T-helper 2 cell treated with Interferon-gamma antibody and Interleukin-4, amounts not matched to agents 5 μg/mL and 100 μg/mL, for 36 hours (primary cell): ENCODE results near the gene GTF3C5.

Experiments
- DNase-seq: peaks from one replicate; pipeline ENCODE4 v3.0.0; 2021; ENCODE audit warnings: low spot score
- H3K27ac Mint-ChIP-seq: one replicate; pipeline ENCODE4 v1.8.0; 2021; ENCODE audit warnings: mild to moderate bottlenecking, mixed read lengths
- H3K27me3 Mint-ChIP-seq: one replicate; pipeline ENCODE4 v1.8.0; 2021; ENCODE audit warnings: low read depth, mixed read lengths
- H3K36me3 Mint-ChIP-seq: one replicate; pipeline ENCODE4 v1.8.0; 2021; ENCODE audit warnings: low read depth, mixed read lengths
- H3K4me1 Mint-ChIP-seq: one replicate; pipeline ENCODE4 v1.8.0; 2021; ENCODE audit warnings: low read depth, mixed read lengths
- H3K4me3 Mint-ChIP-seq: one replicate; pipeline ENCODE4 v1.8.0; 2022; ENCODE audit warnings: mild to moderate bottlenecking, moderate library complexity, mixed read lengths
- H3K9me3 Mint-ChIP-seq: one replicate; pipeline ENCODE4 v1.8.0; 2021; ENCODE audit warnings: mixed read lengths

GTF3C5 gene, protein sequence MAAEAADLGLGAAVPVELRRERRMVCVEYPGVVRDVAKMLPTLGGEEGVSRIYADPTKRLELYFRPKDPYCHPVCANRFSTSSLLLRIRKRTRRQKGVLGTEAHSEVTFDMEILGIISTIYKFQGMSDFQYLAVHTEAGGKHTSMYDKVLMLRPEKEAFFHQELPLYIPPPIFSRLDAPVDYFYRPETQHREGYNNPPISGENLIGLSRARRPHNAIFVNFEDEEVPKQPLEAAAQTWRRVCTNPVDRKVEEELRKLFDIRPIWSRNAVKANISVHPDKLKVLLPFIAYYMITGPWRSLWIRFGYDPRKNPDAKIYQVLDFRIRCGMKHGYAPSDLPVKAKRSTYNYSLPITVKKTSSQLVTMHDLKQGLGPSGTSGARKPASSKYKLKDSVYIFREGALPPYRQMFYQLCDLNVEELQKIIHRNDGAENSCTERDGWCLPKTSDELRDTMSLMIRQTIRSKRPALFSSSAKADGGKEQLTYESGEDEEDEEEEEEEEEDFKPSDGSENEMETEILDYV

DNA sequence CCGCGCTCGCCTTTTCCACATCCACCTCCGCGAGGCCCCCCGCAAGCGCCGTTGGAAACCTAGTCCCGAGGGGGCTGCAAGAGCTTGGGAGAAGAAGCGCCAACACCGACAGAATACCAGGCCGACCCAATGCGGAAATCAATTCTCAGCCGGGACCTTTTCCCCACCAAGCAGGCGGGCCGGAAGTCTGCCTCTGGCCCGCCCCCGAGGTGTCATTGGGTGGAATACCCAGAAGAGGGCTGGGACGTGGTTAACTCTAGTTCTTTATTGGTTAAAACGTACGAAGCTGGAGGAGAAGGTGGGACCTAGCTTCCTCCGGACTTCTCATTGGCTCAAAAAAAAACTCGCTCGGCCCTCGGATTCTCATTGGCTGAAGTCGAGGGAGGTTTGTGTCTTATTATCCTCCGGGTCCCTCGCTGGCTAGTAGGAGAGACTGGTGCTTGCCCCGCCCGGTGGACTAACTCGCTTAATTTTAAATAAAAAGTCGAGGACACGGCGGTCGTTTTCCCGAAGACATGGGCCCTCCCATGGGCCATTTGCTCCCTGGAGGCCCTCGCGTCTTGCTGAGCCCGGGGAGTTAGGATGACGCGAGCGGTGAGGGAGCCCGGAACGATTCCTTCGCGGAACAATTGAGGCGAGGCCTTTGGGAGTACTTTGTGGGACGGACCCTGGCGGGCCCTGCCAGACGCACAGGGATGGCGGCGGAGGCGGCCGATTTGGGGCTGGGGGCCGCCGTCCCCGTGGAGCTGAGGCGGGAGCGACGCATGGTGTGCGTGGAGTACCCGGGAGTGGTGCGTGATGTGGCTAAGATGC, at the start of gene GTF3C5:
GTF3C5 (plus strand) TSS at position 681 of the 813 bp plus-strand sequence; CDS start at position 696, 15 bp downstream.
- H3K9me3 Mint-ChIP-seq, result no peaks in the 10 kb centered on the region
- DNase-seq, result peak; percentile 92
- H3K4me3 Mint-ChIP-seq, result peak within 1 kb of the TSS; percentile 92
- H3K27ac Mint-ChIP-seq, result peak within 1 kb of the TSS; percentile 89
- H3K36me3 Mint-ChIP-seq, result peaks cover 19% of the 10 kb centered on the region
- no peaks in the 10 kb centered on the region for H3K27me3 Mint-ChIP-seq
- peaks cover 28% of the 10 kb centered on the region for H3K4me1 Mint-ChIP-seq

DNA sequence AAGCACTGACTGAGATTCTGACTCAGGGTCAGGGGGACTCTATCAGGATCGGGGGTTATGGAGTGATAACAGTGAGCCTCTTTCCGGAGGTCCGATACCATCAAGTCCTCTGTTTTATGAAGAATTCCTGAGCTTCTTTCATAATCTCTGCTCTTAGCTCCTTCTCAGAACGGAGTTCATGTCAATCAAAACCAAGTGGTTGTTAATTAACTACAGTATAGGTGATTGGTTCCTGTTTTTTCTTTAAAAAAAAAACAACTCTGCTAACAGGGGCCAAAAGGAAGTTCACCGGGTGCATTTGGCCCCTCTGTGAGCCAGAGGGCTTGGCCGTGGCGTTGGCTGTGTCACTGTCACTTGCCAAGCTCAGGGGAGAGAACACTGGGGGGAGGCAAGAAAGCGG, 48.3 kb upstream of the GTF3C5 start:
- Mint-ChIP-seq H3K4me3 (no peak overlapping the region), H3K9me3 (no peaks in the 10 kb centered on the region), H3K36me3 (no peaks in the 10 kb centered on the region), H3K4me1 (peaks cover 3% of the 10 kb centered on the region), H3K27ac (no peak overlapping the region), H3K27me3 (peaks cover 50% of the 10 kb centered on the region)
- DNase-seq, result no peak

DNA sequence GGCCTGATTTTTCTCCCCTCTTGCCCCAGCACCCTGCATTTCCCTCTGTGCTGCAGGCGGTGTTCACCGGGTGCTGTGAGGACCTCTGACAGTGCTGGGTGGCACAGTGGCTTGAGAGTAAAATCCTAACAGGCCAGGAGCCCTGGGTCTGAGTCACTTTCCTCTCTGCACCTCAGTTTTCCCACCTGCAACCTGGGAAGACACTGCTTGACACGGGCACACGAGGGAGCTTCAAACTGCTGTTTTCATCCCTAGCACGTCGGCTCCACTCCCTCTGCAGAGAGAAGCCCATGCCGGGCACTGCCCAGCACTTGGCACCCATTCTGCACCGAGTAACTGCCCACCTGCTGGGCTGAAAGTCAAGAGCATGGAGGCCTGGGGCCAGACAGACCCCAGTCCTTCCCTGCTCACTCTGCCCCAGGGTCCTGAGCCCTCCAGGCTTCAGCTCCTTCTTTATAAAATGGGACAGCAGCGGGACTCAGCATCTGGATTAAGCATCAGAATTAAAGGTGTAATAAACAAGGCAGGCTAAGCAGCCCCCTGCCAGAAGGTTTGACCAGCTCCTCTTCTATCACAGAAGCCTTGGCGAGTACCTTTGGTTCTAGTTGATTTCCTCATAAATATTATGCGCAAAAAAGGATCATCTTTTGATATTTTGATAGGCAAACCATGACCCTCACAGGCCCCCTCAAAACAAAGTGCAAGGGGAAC, 47.2 kb upstream of the GTF3C5 start:
- Mint-ChIP-seq H3K36me3 (no peaks in the 10 kb centered on the region), H3K9me3 (no peaks in the 10 kb centered on the region), H3K4me1 (peaks cover 1% of the 10 kb centered on the region)

DNA sequence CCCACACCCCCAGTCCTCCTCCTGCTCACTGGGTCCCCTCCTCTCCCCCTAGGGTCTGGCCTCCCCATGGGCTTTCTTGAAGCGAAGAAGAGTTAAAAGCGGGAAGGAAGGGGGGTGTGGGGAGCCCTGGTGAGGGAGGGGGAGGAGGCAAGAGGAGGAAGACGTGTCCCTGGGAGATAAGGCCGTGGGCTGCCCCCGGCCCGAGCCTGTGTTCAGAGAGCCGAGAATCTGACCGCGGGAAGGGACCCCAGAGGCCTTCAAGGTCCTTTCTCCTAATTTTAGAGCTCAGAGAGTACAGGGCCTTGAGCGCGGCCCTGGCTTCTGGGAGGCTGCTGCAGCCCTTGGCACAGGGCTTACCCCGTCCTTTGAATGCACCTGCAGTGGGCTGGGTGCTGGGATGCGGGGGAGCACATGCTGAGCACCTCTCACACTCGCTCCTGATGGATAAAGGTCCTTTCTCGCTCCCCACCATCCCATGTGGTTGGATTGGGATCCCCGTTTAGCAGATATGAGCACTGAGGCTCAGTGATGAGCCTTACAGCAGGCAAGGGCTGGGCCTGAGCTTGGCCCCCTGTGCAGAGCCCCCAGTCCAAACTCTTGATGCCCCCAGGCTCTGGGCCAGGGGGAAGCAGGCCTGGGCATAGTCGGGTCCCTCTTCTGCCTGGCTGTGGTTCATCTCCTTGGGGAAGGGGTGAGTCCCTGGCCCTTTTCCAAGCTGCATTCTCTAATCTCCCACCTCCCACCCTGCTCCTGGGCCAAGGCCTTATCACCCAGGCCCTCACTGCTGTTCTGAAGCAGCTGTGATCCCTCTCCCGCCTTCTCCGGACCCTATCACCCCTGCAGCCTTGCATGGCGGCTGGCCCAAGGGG, 46.4 kb upstream of the GTF3C5 start:
- peaks cover 34% of the 10 kb centered on the region for H3K27me3 Mint-ChIP-seq
- no peaks in the 10 kb centered on the region for H3K4me1 Mint-ChIP-seq
- no peak overlapping the region for H3K27ac Mint-ChIP-seq

More for the DNA sequence above, 47.2 kb upstream of the GTF3C5 start:
- Mint-ChIP-seq H3K4me3 (no peak overlapping the region), H3K27ac (no peak overlapping the region), H3K27me3 (peaks cover 41% of the 10 kb centered on the region)
- no peak for DNase-seq

DNA sequence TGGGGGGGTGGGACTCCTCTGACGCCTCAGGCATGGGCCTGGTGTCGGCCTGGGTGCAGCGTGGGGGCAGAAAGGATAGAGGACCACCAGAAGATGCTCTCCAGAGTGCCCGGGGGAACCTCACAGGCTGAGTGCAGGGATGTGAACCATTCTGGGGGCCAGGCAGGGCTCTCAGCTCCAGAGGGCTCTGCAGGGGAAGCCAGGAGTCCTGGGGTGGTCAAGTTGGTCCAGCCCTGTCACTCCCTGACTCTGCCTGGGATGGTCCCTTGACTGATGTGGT, 45.8 kb upstream of the GTF3C5 start:
- no peak overlapping the region for H3K4me3 Mint-ChIP-seq
- no peak overlapping the region for H3K27ac Mint-ChIP-seq
- peaks cover 30% of the 10 kb centered on the region for H3K27me3 Mint-ChIP-seq
- H3K4me1 Mint-ChIP-seq, result no peaks in the 10 kb centered on the region
- no peak for DNase-seq
- peaks cover under 1% of the 10 kb centered on the region for H3K9me3 Mint-ChIP-seq
- no peaks in the 10 kb centered on the region for H3K36me3 Mint-ChIP-seq

More for the DNA sequence above, 46.4 kb upstream of the GTF3C5 start:
- DNase-seq, result no peak
- no peaks in the 10 kb centered on the region for H3K9me3 Mint-ChIP-seq
- H3K36me3 Mint-ChIP-seq, result no peaks in the 10 kb centered on the region
- H3K4me3 Mint-ChIP-seq, result no peak overlapping the region

DNA sequence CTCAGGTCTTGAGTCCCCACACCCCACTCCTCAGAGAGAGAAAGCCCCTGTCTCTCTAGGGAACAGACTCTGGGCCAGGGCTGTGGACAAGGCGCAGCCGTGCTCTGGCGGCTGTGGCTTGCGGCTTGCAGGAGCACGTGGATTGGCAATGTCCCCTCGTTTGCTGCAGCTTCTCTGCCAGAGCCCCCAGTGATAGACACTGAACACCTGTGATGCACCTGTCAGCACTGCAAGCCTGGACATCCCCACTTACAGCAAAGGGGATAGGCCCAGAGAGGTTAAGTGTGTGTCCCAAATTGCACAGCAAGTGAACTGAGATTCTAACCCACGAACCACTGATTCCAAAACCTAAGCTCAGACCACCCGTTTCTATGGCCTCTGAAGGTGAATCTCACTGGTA, 45.3 kb upstream of the GTF3C5 start:
- Mint-ChIP-seq H3K36me3 (no peaks in the 10 kb centered on the region), H3K4me1 (no peaks in the 10 kb centered on the region), H3K4me3 (no peak overlapping the region), H3K9me3 (peaks cover 5% of the 10 kb centered on the region), H3K27ac (no peak overlapping the region), H3K27me3 (peaks cover 27% of the 10 kb centered on the region)
- DNase-seq, result no peak

DNA sequence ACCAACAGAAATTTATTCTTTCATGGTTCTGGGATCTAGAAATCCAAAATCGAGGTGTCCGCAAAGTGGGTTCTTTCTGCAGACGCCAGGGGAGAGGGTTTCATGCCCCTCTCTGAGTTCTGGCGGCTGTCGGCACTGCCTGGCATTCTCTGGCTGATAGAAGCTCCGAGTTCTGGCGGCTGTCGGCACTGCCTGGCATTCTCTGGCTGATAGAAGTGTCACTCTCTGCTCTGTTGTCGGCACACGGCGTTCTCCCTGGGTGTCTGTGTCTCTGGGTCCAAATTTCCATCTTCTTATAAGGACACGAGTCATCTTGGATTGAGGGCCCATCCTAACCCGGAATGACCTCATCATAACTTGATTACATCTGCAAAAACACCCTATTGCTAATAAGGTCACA, 44.7 kb upstream of the GTF3C5 start:
- H3K36me3 Mint-ChIP-seq, result no peaks in the 10 kb centered on the region
- H3K4me3 Mint-ChIP-seq, result no peak overlapping the region
- DNase-seq, result no peak
- peaks cover 20% of the 10 kb centered on the region for H3K27me3 Mint-ChIP-seq
- no peak overlapping the region for H3K27ac Mint-ChIP-seq
- peaks cover 6% of the 10 kb centered on the region for H3K9me3 Mint-ChIP-seq
- no peaks in the 10 kb centered on the region for H3K4me1 Mint-ChIP-seq

DNA sequence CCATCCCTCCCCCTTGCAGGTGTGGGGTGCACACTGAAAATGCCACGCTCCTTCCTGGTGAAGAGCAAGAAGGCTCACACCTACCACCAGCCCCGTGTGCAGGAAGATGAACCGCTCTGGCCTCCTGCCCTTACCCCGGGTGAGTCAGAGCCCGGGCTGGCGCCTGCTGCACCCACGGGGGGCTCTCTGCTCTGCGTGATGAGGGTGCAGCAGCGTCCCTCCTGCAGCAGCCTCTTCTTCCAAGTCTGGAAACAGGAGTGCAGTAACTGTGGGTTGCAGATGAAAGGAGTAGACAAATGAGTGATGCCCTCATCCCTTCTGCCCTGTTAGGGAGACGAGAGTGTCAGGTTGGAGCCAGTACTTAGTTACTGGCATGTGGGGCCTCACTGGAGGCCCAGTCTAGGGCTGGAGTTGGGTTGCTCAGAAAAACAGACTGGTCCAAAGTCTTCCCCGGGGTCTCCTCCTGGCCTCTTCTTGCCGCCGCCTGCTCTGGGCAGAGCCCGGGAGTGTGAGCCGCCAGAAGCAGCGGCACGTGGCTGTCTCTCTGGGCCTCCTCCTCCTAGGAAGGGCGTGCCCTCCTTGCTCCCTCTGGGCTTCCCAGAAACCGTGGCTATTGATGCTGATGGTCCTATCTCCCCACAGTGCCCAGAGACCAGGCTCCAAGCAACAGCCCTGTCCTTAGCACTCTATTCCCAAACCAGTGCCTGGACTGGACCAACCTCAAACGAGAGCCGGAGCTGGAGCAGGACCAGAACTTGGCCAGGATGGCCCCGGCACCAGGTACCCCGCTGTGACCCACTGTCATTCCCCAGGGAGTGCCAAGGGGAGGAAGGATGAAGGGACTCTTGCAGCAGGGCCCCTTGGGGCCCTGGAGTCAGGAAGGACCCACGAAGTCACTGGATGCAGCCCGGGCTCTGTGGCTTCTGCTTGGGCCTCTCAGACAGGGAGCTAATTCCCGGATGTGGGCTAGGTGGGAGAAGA, 43.9 kb upstream of the GTF3C5 start:
- H3K27me3 Mint-ChIP-seq, result peaks cover 13% of the 10 kb centered on the region
- H3K4me3 Mint-ChIP-seq, result no peak overlapping the region
- DNase-seq, result no peak
- no peaks in the 10 kb centered on the region for H3K36me3 Mint-ChIP-seq
- peaks cover 6% of the 10 kb centered on the region for H3K9me3 Mint-ChIP-seq
- no peak overlapping the region for H3K27ac Mint-ChIP-seq
- H3K4me1 Mint-ChIP-seq, result no peaks in the 10 kb centered on the region

DNA sequence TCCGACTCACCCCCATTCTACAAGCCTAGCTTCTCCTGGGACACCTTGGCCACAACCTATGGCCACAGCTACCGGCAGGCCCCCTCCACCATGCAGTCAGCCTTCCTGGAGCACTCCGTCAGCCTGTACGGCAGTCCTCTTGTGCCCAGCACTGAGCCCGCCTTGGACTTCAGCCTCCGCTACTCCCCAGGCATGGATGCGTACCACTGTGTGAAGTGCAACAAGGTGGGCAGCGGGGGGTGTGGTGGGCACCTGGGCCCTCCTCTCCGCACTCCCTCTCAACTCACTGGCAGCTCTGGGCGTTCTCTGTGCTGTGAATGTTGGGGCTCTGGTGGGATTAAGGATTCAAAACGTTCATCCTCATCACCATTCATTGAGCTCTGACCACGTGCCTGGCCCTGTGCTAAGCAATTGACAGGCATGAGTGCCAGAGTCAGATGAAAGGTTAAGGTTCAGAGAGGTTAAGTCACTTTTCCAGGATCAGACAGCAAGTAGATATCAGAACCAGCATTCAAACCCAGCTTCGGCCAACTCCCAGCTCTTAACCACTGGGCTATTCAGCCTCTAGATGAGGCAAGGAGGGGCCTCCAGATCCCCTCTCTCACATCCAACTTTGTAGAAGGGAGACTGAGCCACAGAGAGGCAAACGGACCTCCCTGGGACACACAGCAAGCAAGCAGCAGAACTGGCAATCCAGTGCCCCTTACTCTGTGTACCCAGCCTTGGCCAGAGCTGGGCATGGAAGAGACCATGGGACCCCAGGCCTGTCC, 42.4 kb upstream of the GTF3C5 start:
- Mint-ChIP-seq H3K4me1 (no peaks in the 10 kb centered on the region), H3K27ac (no peak overlapping the region), H3K36me3 (no peaks in the 10 kb centered on the region), H3K4me3 (no peak overlapping the region), H3K27me3 (peaks cover 13% of the 10 kb centered on the region), H3K9me3 (peaks cover 6% of the 10 kb centered on the region)
- no peak for DNase-seq

DNA sequence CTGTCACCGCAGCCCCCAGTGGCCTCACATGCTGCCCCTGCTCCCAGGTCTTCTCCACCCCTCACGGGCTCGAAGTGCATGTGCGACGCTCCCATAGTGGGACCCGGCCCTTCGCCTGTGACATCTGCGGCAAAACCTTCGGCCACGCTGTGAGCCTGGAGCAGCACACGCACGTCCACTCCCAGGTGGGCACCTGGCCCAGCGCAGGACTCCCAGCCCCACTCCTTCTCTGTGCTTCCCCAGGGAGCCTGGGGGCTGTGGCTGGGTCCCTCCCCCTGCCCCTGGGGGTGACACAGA, 41.8 kb upstream of the GTF3C5 start:
- Mint-ChIP-seq H3K4me1 (no peaks in the 10 kb centered on the region), H3K36me3 (no peaks in the 10 kb centered on the region), H3K27ac (no peak overlapping the region), H3K9me3 (peaks cover 6% of the 10 kb centered on the region), H3K27me3 (peaks cover 13% of the 10 kb centered on the region), H3K4me3 (no peak overlapping the region)
- DNase-seq, result no peak

DNA sequence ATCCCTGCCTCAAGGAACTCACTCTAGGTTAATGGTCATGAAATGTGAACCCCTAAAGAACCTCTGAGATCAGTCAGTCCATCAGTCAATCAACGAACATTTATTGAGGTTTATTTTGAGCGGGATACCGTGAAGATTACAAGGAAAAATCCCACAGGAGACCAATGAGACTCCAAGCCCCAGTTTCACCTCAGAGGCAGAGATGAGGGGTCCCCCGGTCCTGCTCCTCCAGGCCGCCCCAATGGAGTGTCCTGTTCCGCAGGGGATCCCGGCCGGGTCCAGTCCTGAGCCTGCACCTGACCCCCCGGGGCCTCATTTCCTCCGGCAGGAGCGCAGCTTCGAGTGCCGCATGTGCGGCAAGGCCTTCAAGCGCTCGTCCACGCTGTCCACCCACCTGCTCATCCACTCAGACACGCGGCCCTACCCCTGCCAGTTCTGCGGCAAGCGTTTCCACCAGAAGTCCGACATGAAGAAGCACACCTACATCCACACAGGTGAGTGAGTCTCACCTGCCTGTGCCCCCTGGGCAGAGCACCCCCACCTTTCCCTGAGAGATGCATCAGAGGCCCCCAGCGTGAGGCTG, 41.3 kb upstream of the GTF3C5 start:
- Mint-ChIP-seq H3K4me3 (no peak overlapping the region), H3K9me3 (peaks cover 6% of the 10 kb centered on the region), H3K27me3 (peaks cover 15% of the 10 kb centered on the region), H3K36me3 (no peaks in the 10 kb centered on the region), H3K4me1 (peaks cover 2% of the 10 kb centered on the region), H3K27ac (no peak overlapping the region)
- no peak for DNase-seq
